HEK293 (cell line): ENCODE measurements around the gene PLEKHA8.

Experiments used
- CTCF ChIA-PET: fragments of 350-600 bp; formaldehyde crosslinking; extraction: SDS; loops from one replicate; lab custom pipeline; 2021; ENCODE audit warnings: antibody characterized with exemption; lab: Yijun Ruan, JAX
- POLR2A ChIA-PET: fragments of 300-600 bp; formaldehyde crosslinking; extraction: SDS; loops from one replicate; lab custom pipeline; 2020; ENCODE audit warnings: antibody characterized with exemption, inconsistent platforms; lab: Yijun Ruan, JAX
- H3K27ac ChIP-seq: fragments of 200-500 bp; sonication (Bioruptor generic); 2 replicates; pipeline ENCODE4 v1.5.1; 2014; ENCODE audit warnings: low read depth, low read length, control low read depth, inconsistent platforms; ENCODE audit errors: extremely low read depth
- H3K36me3 ChIP-seq, 2 experiments: fragments of 200-500 bp in 1 of 2; sonication (Bioruptor generic) in 1 of 2; 1 replicate in 1 of 2; 2 replicates in 1 of 2; pipeline ENCODE4 v1.5.1; 2014 to 2017; ENCODE audit warnings: inconsistent platforms in 2 of 2, low read length in 2 of 2; ENCODE audit not compliant: control insufficient read depth in 2 of 2, insufficient read depth in 1 of 2
- H3K4me1 ChIP-seq: fragments of 200-500 bp; sonication (Bioruptor generic); 2 replicates; pipeline ENCODE4 v1.5.1; 2014; ENCODE audit warnings: mild to moderate bottlenecking, low read length, inconsistent platforms; ENCODE audit not compliant: control insufficient read depth, insufficient read depth
- H3K4me3 ChIP-seq: 2 replicates; pipeline ENCODE4 v1.5.1; 2011; ENCODE audit warnings: low read depth, mild to moderate bottlenecking, control low read depth, low read length, moderate library complexity
- H3K9me3 ChIP-seq: fragments of 200-500 bp; sonication (Bioruptor generic); 2 replicates; pipeline ENCODE4 v1.5.1; 2014; ENCODE audit warnings: low read depth, low read length, inconsistent platforms; ENCODE audit not compliant: control insufficient read depth, insufficient read depth
- KLF1 ChIP-seq: fragments of 450-650 bp; formaldehyde crosslinking; IDR thresholded peaks from 2 replicates; pipeline ENCODE4 v1.5.1; 2016; ENCODE audit warnings: missing biosample characterization, missing genetic modification characterization
- SP2 ChIP-seq: fragments of 450-650 bp; formaldehyde crosslinking; IDR thresholded peaks from 2 replicates; pipeline ENCODE4 v1.5.1; 2016; ENCODE audit warnings: missing biosample characterization, missing genetic modification characterization
- ZBTB7A ChIP-seq: fragments of 450-650 bp; formaldehyde crosslinking; IDR thresholded peaks from 2 replicates; pipeline ENCODE4 v1.5.1; 2016; ENCODE audit warnings: low read depth, missing biosample characterization, missing genetic modification characterization
- ZIC2 ChIP-seq: fragments of 450-650 bp; formaldehyde crosslinking; IDR thresholded peaks from 2 replicates; pipeline ENCODE4 v1.5.1; 2016; ENCODE audit warnings: missing biosample characterization, missing genetic modification characterization
- ZNF184 ChIP-seq: fragments of 450-650 bp; IDR thresholded peaks from 2 replicates; pipeline ENCODE4 v1.5.1; 2018; ENCODE audit warnings: missing biosample characterization, mild to moderate bottlenecking, missing genetic modification characterization
- ZNF366 ChIP-seq: fragments of 450-650 bp; formaldehyde crosslinking; conservative IDR thresholded peaks from 2 replicates; pipeline ENCODE4 v1.5.1; 2016; ENCODE audit warnings: missing biosample characterization, missing genetic modification characterization
- ZNF423 ChIP-seq: fragments of 450-650 bp; formaldehyde crosslinking; IDR thresholded peaks from 2 replicates; pipeline ENCODE4 v1.5.1; 2016; ENCODE audit warnings: missing biosample characterization, missing genetic modification characterization
- ZNF621 ChIP-seq: fragments of 450-650 bp; formaldehyde crosslinking; IDR thresholded peaks from 2 replicates; pipeline ENCODE4 v1.5.1; 2017; ENCODE audit warnings: missing biosample characterization, missing genetic modification characterization
- ZNF658 ChIP-seq: fragments of 450-650 bp; formaldehyde crosslinking; IDR thresholded peaks from 2 replicates; pipeline ENCODE4; 2016; ENCODE audit warnings: missing biosample characterization, missing genetic modification characterization
- ZXDB ChIP-seq: fragments of 450-650 bp; formaldehyde crosslinking; IDR thresholded peaks from 2 replicates; pipeline ENCODE4 v1.5.1; 2016; ENCODE audit warnings: missing biosample characterization, missing genetic modification characterization
- TF ChIP-seq, protein P1 (sequence below): fragments of 450-650 bp; formaldehyde crosslinking; IDR thresholded peaks from 2 replicates; pipeline ENCODE4 v1.5.1; 2016; ENCODE audit warnings: missing biosample characterization, missing genetic modification characterization
- TF ChIP-seq, protein P2 (sequence below): fragments of 450-650 bp; formaldehyde crosslinking; conservative IDR thresholded peaks from 2 replicates; pipeline ENCODE4 v1.5.1; 2016; ENCODE audit warnings: low read depth, missing biosample characterization, missing genetic modification characterization
- TF ChIP-seq, protein P3 (sequence below): fragments of 450-650 bp; formaldehyde crosslinking; IDR thresholded peaks from 2 replicates; pipeline ENCODE4 v1.5.1; 2017; ENCODE audit warnings: missing biosample characterization, missing genetic modification characterization
- TF ChIP-seq, protein P4 (sequence below): fragments of 450-650 bp; formaldehyde crosslinking; IDR thresholded peaks from 2 replicates; pipeline ENCODE4 v1.5.1; 2016; ENCODE audit warnings: missing biosample characterization, missing genetic modification characterization, borderline replicate concordance
- TF ChIP-seq, protein P5 (sequence below): sonication (generic); formaldehyde crosslinking; IDR thresholded peaks from 2 replicates; pipeline ENCODE4 v1.8.1; 2022; ENCODE audit warnings: mild to moderate bottlenecking, moderate library complexity, missing genetic modification reagents

Gene PLEKHA8

DNA sequence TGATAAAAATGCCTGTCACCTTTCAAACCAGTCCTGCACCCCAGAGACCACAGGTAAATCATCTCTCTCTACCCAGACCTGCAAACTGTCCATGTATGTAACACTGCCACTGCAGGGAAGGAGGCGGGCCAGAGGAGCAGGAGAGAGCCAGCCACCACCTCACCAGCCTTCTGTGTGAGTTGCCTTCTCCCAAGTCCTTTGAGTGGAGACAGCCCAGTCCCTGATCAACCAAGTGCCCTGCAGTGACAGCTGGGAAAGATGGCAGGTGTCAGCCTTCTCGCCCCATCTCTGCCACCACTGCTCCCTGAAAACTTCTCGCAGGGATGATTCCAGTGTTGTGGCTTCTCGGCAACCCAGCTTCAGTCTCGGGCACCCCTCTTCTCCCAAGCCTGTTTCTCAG is 149.0 kb downstream of the PLEKHA8 start (continued):
- TF ChIP-seq, protein P1, sequence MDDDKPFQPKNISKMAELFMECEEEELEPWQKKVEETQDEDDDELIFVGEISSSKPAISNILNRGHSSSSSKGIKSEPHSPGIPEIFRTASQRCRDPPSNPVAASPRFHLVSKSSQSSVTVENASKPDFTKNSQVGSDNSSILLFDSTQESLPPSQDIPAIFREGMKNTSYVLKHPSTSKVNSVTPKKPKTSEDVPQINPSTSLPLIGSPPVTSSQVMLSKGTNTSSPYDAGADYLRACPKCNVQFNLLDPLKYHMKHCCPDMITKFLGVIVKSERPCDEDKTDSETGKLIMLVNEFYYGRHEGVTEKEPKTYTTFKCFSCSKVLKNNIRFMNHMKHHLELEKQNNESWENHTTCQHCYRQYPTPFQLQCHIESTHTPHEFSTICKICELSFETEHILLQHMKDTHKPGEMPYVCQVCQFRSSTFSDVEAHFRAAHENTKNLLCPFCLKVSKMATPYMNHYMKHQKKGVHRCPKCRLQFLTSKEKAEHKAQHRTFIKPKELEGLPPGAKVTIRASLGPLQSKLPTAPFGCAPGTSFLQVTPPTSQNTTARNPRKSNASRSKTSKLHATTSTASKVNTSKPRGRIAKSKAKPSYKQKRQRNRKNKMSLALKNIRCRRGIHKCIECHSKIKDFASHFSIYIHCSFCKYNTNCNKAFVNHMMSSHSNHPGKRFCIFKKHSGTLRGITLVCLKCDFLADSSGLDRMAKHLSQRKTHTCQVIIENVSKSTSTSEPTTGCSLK, result no peak
- TF ChIP-seq, protein P2, sequence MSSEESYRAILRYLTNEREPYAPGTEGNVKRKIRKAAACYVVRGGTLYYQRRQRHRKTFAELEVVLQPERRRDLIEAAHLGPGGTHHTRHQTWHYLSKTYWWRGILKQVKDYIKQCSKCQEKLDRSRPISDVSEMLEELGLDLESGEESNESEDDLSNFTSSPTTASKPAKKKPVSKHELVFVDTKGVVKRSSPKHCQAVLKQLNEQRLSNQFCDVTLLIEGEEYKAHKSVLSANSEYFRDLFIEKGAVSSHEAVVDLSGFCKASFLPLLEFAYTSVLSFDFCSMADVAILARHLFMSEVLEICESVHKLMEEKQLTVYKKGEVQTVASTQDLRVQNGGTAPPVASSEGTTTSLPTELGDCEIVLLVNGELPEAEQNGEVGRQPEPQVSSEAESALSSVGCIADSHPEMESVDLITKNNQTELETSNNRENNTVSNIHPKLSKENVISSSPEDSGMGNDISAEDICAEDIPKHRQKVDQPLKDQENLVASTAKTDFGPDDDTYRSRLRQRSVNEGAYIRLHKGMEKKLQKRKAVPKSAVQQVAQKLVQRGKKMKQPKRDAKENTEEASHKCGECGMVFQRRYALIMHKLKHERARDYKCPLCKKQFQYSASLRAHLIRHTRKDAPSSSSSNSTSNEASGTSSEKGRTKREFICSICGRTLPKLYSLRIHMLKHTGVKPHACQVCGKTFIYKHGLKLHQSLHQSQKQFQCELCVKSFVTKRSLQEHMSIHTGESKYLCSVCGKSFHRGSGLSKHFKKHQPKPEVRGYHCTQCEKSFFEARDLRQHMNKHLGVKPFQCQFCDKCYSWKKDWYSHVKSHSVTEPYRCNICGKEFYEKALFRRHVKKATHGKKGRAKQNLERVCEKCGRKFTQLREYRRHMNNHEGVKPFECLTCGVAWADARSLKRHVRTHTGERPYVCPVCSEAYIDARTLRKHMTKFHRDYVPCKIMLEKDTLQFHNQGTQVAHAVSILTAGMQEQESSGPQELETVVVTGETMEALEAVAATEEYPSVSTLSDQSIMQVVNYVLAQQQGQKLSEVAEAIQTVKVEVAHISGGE (tag by site-specific recombination), result no peak
- TF ChIP-seq SP2 (tag by site-specific recombination) (no peak), ZNF658 (tag by site-specific recombination) (no peak), KLF1 (no peak), ZBTB7A (tag by site-specific recombination) (no peak), ZNF423 (tag by site-specific recombination) (no peak), ZNF184 (tag by site-specific recombination) (no peak), ZNF621 (tag by site-specific recombination) (no peak), ZXDB (tag by site-specific recombination) (no peak)
- TF ChIP-seq, protein P3, sequence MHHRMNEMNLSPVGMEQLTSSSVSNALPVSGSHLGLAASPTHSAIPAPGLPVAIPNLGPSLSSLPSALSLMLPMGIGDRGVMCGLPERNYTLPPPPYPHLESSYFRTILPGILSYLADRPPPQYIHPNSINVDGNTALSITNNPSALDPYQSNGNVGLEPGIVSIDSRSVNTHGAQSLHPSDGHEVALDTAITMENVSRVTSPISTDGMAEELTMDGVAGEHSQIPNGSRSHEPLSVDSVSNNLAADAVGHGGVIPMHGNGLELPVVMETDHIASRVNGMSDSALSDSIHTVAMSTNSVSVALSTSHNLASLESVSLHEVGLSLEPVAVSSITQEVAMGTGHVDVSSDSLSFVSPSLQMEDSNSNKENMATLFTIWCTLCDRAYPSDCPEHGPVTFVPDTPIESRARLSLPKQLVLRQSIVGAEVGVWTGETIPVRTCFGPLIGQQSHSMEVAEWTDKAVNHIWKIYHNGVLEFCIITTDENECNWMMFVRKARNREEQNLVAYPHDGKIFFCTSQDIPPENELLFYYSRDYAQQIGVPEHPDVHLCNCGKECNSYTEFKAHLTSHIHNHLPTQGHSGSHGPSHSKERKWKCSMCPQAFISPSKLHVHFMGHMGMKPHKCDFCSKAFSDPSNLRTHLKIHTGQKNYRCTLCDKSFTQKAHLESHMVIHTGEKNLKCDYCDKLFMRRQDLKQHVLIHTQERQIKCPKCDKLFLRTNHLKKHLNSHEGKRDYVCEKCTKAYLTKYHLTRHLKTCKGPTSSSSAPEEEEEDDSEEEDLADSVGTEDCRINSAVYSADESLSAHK, result no peak
- TF ChIP-seq, protein P4, sequence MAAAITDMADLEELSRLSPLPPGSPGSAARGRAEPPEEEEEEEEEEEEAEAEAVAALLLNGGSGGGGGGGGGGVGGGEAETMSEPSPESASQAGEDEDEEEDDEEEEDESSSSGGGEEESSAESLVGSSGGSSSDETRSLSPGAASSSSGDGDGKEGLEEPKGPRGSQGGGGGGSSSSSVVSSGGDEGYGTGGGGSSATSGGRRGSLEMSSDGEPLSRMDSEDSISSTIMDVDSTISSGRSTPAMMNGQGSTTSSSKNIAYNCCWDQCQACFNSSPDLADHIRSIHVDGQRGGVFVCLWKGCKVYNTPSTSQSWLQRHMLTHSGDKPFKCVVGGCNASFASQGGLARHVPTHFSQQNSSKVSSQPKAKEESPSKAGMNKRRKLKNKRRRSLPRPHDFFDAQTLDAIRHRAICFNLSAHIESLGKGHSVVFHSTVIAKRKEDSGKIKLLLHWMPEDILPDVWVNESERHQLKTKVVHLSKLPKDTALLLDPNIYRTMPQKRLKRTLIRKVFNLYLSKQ, result no peak

DNA sequence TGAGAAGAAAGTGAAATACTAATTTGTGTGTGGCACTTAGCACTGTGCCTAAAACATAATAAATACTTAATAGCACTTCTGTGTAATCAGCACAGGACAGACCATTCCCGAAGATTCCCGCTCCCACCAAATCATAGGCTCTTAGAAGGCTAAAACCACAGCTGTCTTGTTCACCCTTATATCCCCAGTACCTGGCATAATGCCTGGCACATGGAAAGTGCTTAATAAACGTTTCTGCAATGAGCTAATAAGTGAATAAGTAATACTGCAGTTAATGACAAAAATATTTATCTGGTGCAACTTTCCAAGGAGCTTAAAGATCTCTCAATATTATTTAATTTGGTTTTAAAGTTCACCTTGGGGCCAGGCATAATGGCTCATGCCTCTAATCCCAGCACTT is 149.8 kb downstream of the PLEKHA8 start:
- POLR2A ChIA-PET, result no interaction called here
- TF ChIP-seq ZNF366, result no peak
- TF ChIP-seq ZIC2 (tag by site-specific recombination), result no peak
- TF ChIP-seq, protein P5, sequence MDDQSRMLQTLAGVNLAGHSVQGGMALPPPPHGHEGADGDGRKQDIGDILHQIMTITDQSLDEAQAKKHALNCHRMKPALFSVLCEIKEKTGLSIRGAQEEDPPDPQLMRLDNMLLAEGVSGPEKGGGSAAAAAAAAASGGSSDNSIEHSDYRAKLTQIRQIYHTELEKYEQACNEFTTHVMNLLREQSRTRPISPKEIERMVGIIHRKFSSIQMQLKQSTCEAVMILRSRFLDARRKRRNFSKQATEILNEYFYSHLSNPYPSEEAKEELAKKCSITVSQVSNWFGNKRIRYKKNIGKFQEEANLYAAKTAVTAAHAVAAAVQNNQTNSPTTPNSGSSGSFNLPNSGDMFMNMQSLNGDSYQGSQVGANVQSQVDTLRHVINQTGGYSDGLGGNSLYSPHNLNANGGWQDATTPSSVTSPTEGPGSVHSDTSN (CRISPR knock-in tag), result no peak
- Histone ChIP-seq H3K4me1 (peaks cover 2% of the 10 kb centered on the region; the same call in 1 of the 2 replicates), H3K4me3 (no peak overlapping the region), H3K36me3 (no peaks in the 10 kb centered on the region), H3K9me3 (no peaks in the 10 kb centered on the region), H3K27ac (no peak overlapping the region)
- CTCF ChIA-PET, result interaction anchor here (0.6 kb wide), 1 partner anchor 16 kb away, joined by 5 read pairs; no protein-coding TSS in a partner anchor
